Activated CD4-positive, alpha-beta T cell treated with anti-CD3 and anti-CD28 coated beads for 24 hours (primary cell): ENCODE measurements around the gene OPALIN.

ENCODE experiments used
- DNase-seq, 2 donors: peaks; one replicate each; pipeline ENCODE4 v3.0.0-alpha.2; 2020; ENCODE audit warnings: low read depth in 2 of 2

Gene OPALIN

GRCh38 chr10:96374004-96374403 lies 15.2 kb upstream of the OPALIN start:
- DNase-seq: no peak

- no peak for DNase-seq
Observed at GRCh38 chr10:96371356-96371755, 12.6 kb upstream of the OPALIN start.

- peak; percentile 23 to 25 for DNase-seq
Observed at GRCh38 chr10:96370584-96371157, 11.9 kb upstream of the OPALIN start.

- DNase-seq: no peak
Observed at GRCh38 chr10:96369890-96370583, 11.2 kb upstream of the OPALIN start.

- no peak for DNase-seq
Observed at GRCh38 chr10:96368971-96369370, 10.2 kb upstream of the OPALIN start.

- DNase-seq: no peak
Observed at GRCh38 chr10:96367470-96367869, 8.7 kb upstream of the OPALIN start.

GRCh38 chr10:96366508-96366907 lies 7.7 kb upstream of the OPALIN start:
- DNase-seq: no peak

- no peak for DNase-seq
Observed at GRCh38 chr10:96365571-96365970, 6.8 kb upstream of the OPALIN start.

GRCh38 chr10:96360766-96361165 lies 2.0 kb upstream of the OPALIN start:
- DNase-seq: no peak

- no peak for DNase-seq
Observed at GRCh38 chr10:96360331-96360730, 1.5 kb upstream of the OPALIN start.

- no peak for DNase-seq
Observed at GRCh38 chr10:96359616-96360015, 814 bp upstream of the OPALIN start.

- DNase-seq: no peak
Observed at GRCh38 chr10:96357038-96357620, 1.7 kb downstream of the OPALIN start.

GRCh38 chr10:96352582-96352981 lies 6.2 kb downstream of the OPALIN start:
- no peak for DNase-seq

- DNase-seq: no peak
Observed at GRCh38 chr10:96352027-96352426, 6.8 kb downstream of the OPALIN start.

GRCh38 chr10:96346295-96346694 lies 12.5 kb downstream of the OPALIN start:
- DNase-seq: no peak

- DNase-seq: no peak
Observed at GRCh38 chr10:96345222-96345621, 13.6 kb downstream of the OPALIN start.

- no peak for DNase-seq
Observed at GRCh38 chr10:96344178-96344577, 14.6 kb downstream of the OPALIN start.

- DNase-seq: no peak
Observed at GRCh38 chr10:96342402-96342801, 16.4 kb downstream of the OPALIN start.

- no peak for DNase-seq
Observed at GRCh38 chr10:96341219-96342182, 17.3 kb downstream of the OPALIN start.

- peak; percentile 29 to 39 for DNase-seq
Observed at GRCh38 chr10:96339956-96340904, 18.6 kb downstream of the OPALIN start.

GRCh38 chr10:96339383-96339782 lies 19.4 kb downstream of the OPALIN start:
- DNase-seq: no peak
